ENCODE measurements around the gene MEGF11. TPM values are rescaled to one million over a fixed set of nuclear protein-coding genes. Genes with fewer than 3 reads are reported as not detected.

MEGF11 gene
- total RNA-seq, 1 experiment from 2014 or later, result not detected

GRCh38 chr15:66001717-66002426, 251.7 kb downstream of the MEGF11 start:
- POLR2A ChIA-PET (ENCODE audit: unreplicated experiment), result no interaction called here
- TF ChIP-seq EZH2 (IDR thresholded peaks at IDR 0.05; ENCODE audit: low read depth), result no peak
- TF ChIP-seq CTCF (conservative IDR thresholded peaks at IDR 0.05), result no peak
- Histone ChIP-seq H2AFZ (no peak overlapping the region), H3K9me2 (ENCODE audit: insufficient read depth) (no peaks in the 10 kb centered on the region), H3K27me3 (ENCODE audit: insufficient read depth, low read depth) (peaks cover 15% of the 10 kb centered on the region; the same call in 1 of the 2 replicates), H3K36me3 (ENCODE audit: low read depth) (no peaks in the 10 kb centered on the region), H3K27ac (no peak overlapping the region), H4K20me1 (ENCODE audit: insufficient read depth) (no peaks in the 10 kb centered on the region), H3K79me2 (ENCODE audit: low read depth) (no peaks in the 10 kb centered on the region), H3F3A (ENCODE audit: insufficient read depth, low read depth) (no peaks in the 10 kb centered on the region), H3K4me1 (replicated peaks; ENCODE audit: insufficient read depth) (no peaks in the 10 kb centered on the region), H3K4me3 (no peak overlapping the region), H3K9me3 (ENCODE audit: insufficient read depth, low read depth) (no peaks in the 10 kb centered on the region), H3K4me2 (no peak overlapping the region)
- no TSS peak for BruUV-seq (replicated peaks)
- CTCF ChIA-PET, result no interaction called here
- DNase-seq, result no peak
- intact Hi-C loops (cut with micrococcal nuclease; ENCODE audit: unreplicated experiment), result no loop called here

GRCh38 chr15:66001042-66001441, 252.5 kb downstream of the MEGF11 start:
- Histone ChIP-seq H4K20me1 (ENCODE audit: insufficient read depth) (no peaks in the 10 kb centered on the region), H2AFZ (no peak overlapping the region), H3F3A (ENCODE audit: insufficient read depth, low read depth) (no peaks in the 10 kb centered on the region), H3K27ac (no peak overlapping the region), H3K27me3 (ENCODE audit: insufficient read depth, low read depth) (peaks cover 17% of the 10 kb centered on the region; the same call in 1 of the 2 replicates), H3K79me2 (ENCODE audit: low read depth) (no peaks in the 10 kb centered on the region), H3K9me2 (ENCODE audit: insufficient read depth) (no peaks in the 10 kb centered on the region), H3K9me3 (ENCODE audit: insufficient read depth, low read depth) (no peaks in the 10 kb centered on the region), H3K4me2 (no peak overlapping the region), H3K4me1 (replicated peaks; ENCODE audit: insufficient read depth) (no peaks in the 10 kb centered on the region), H3K4me3 (no peak overlapping the region), H3K36me3 (ENCODE audit: low read depth) (no peaks in the 10 kb centered on the region)
- CTCF ChIA-PET, result no interaction called here
- no peak for DNase-seq
- TF ChIP-seq CTCF (conservative IDR thresholded peaks at IDR 0.05) (no peak), EZH2 (IDR thresholded peaks at IDR 0.05; ENCODE audit: low read depth) (no peak)
- POLR2A ChIA-PET (ENCODE audit: unreplicated experiment), result no interaction called here
- no TSS peak for BruUV-seq (replicated peaks)
- intact Hi-C loops (cut with micrococcal nuclease; ENCODE audit: unreplicated experiment), result no loop called here

DNA sequence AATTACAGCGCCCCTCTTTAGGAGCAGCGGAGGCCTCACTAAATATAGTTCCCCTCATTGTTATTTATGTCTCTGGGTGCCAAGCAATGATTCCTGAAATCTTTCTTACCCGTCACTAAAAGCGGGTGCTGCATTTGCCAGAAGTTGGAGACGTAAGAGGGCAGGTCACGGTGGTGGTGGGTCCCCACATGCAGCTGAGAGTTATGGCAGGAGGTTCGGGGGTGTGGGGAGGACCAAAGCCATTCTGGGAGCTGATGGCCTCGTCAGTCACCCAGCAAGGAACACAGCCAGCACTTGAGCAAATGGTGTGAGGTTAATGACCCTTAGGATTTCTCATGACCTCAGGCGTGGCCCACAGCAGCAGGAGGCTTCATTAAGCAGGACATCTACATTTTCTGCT, 255.1 kb downstream of the MEGF11 start:
- H3K27ac ChIP-seq, result no peak overlapping the region
- no peak overlapping the region for H2AFZ ChIP-seq
- H3K4me1 ChIP-seq (replicated peaks; ENCODE audit: insufficient read depth), result no peaks in the 10 kb centered on the region
- intact Hi-C loops (cut with micrococcal nuclease; ENCODE audit: unreplicated experiment), result no loop called here
- peaks cover 43% of the 10 kb centered on the region for H3K27me3 ChIP-seq (ENCODE audit: insufficient read depth, low read depth)
- ChIA-PET CTCF (no interaction called here), POLR2A (ENCODE audit: unreplicated experiment) (no interaction called here)
- no peak for DNase-seq
- BruUV-seq (replicated peaks), result no TSS peak
- no peak overlapping the region for H3K4me3 ChIP-seq
- no peaks in the 10 kb centered on the region for H3F3A ChIP-seq (ENCODE audit: insufficient read depth, low read depth)
- no peaks in the 10 kb centered on the region for H3K36me3 ChIP-seq (ENCODE audit: low read depth)
- H3K9me3 ChIP-seq (ENCODE audit: insufficient read depth, low read depth), result no peaks in the 10 kb centered on the region
- no peak overlapping the region for H3K4me2 ChIP-seq
- no peaks in the 10 kb centered on the region for H3K9me2 ChIP-seq (ENCODE audit: insufficient read depth)
- no peak for TF ChIP-seq CTCF (conservative IDR thresholded peaks at IDR 0.05)
- no peaks in the 10 kb centered on the region for H4K20me1 ChIP-seq (ENCODE audit: insufficient read depth)
- H3K79me2 ChIP-seq (ENCODE audit: low read depth), result no peaks in the 10 kb centered on the region
